ENCODE data around the gene PREP.

DNA sequence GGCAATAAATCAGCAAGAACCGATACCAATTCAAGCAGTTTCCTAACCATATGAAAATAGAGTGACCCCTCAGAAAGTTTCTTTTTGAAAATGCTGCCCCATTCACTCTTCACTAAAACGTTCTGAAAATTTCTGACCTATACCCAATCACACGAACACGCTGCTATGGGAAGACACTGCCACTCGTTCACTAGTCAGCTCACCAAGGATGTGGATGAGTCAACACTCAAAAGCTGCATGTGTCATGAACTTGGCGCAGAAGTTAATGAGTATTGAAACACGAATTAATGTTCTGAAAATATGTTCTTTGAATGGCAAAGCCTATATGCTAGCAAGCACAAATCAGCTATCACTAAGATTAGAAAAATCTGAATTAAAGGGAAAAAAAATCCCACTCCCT, 84.2 kb downstream of the PREP start:
- TF ChIP-seq ZNF274 (IDR thresholded peaks at IDR 0.05; ENCODE audit: low read depth, low read length) (no peak), YY1 (IDR thresholded peaks at IDR 0.05; ENCODE audit: insufficient read depth, insufficient read length) (no peak)

Measured in NT2/D1 (cell line).